Motor neuron (in vitro differentiated cells): ENCODE results near the gene OR52K1. TPM values are rescaled to one million over a fixed set of nuclear protein-coding genes. Genes with fewer than 3 reads are reported as not detected.

Experiments used
- total RNA-seq, 8 experiments: library from RNA; unstranded; fragments of 300-600 nt; gene quantifications; 2 replicates each; pipeline versions ENCODE4 v1.2.3 to v1.2.4, GENCODE V29; 2022

OR52K1 gene
- total RNA-seq, 8 experiments from 2014 or later: 0.08 to 1.6 (median 0.19) TPM; not detected in 2

Other genes starting within 250 kb of the OR52K1 start
- gene OR52B4, start 114.3 kb upstream of the OR52K1 start, total RNA-seq: under 1 TPM in 1 of 8 experiments, not detected in 7; 0.62 TPM
- 10 to 100 TPM in 4 of 8 experiments, 1 to 10 TPM in 4; 1.8 to 41.9 (median 7.4) TPM for gene TRIM21, start 88.9 kb upstream of the OR52K1 start, total RNA-seq
- gene OR52K2, start 33.4 kb upstream of the OR52K1 start, total RNA-seq: 1 to 10 TPM in 1 of 8 experiments, under 1 TPM in 3, not detected in 4; 0.17 to 1.1 (median 0.57) TPM
- under 1 TPM in 3 of 8 experiments, not detected in 5; 0.36 to 0.66 (median 0.52) TPM for gene OR52M1, start 62.5 kb downstream of the OR52K1 start, total RNA-seq
- under 1 TPM; 0.05 to 0.52 (median 0.14) TPM for gene OR52I2, start 99.1 kb downstream of the OR52K1 start, total RNA-seq
- under 1 TPM; 0.16 to 0.94 (median 0.40) TPM for gene OR52I1, start 111.4 kb downstream of the OR52K1 start, total RNA-seq
- 10 to 100 TPM in 4 of 8 experiments, 1 to 10 TPM in 4; 7.9 to 16.6 (median 10.1) TPM for gene TRIM68, start 125.6 kb downstream of the OR52K1 start, total RNA-seq
- under 1 TPM in 5 of 8 experiments, not detected in 3; 0.05 to 0.52 (median 0.13) TPM for gene OR51D1, start 154.8 kb downstream of the OR52K1 start, total RNA-seq
- gene OR51E1, start 161.3 kb downstream of the OR52K1 start, total RNA-seq: under 1 TPM in 4 of 8 experiments, not detected in 4; 0.05 to 0.19 (median 0.13) TPM
- gene OR51E2, start 215.2 kb downstream of the OR52K1 start, total RNA-seq: 10 to 100 TPM in 1 of 8 experiments, 1 to 10 TPM in 2, under 1 TPM in 2, not detected in 3; 0.36 to 25.3 (median 1.3) TPM
- under 1 TPM in 1 of 8 experiments, not detected in 7; 0.38 TPM for gene MMP26, start 222.1 kb downstream of the OR52K1 start, total RNA-seq